GM18858 (cell line): ENCODE measurements around the gene UBA3.

Experiments
- ATAC-seq: cut with Tn5 transposase; IDR thresholded peaks from one replicate; pipeline ENCODE4 v1.9.1; 2021; ENCODE audit not compliant: unreplicated experiment

Gene UBA3

GRCh38 chr3:69099576-69099975 lies 19.4 kb upstream of the UBA3 start:
- ATAC-seq, result no peak

- ATAC-seq, result no peak
Observed at GRCh38 chr3:69097407-69098086, 17.4 kb upstream of the UBA3 start.

- no peak for ATAC-seq
Observed at GRCh38 chr3:69096299-69096698, 16.1 kb upstream of the UBA3 start.

GRCh38 chr3:69095636-69096035 lies 15.5 kb upstream of the UBA3 start:
- ATAC-seq, result no peak

- no peak for ATAC-seq
Observed at GRCh38 chr3:69094467-69095205, 14.5 kb upstream of the UBA3 start.

GRCh38 chr3:69092030-69092516 lies 11.9 kb upstream of the UBA3 start:
- ATAC-seq, result peak; percentile 77

GRCh38 chr3:69091389-69092029 lies 11.3 kb upstream of the UBA3 start:
- ATAC-seq, result no peak

GRCh38 chr3:69090021-69090420 lies 9.9 kb upstream of the UBA3 start:
- ATAC-seq, result no peak

GRCh38 chr3:69088063-69088462 lies 7.9 kb upstream of the UBA3 start:
- ATAC-seq, result peak; percentile 23

GRCh38 chr3:69087030-69087791 lies 7.0 kb upstream of the UBA3 start:
- ATAC-seq, result no peak

GRCh38 chr3:69085833-69086722 lies 5.9 kb upstream of the UBA3 start:
- no peak for ATAC-seq

- ATAC-seq, result no peak
Observed at GRCh38 chr3:69085168-69085832, 5.1 kb upstream of the UBA3 start.

GRCh38 chr3:69084326-69085167 lies 4.4 kb upstream of the UBA3 start, which contains the start of gene ARL6IP5:
ARL6IP5 (plus strand) TSS chr3:69084937; CDS start chr3:69085048, 111 bp downstream.
- peak; percentile 41 for ATAC-seq

- peak; percentile 66 for ATAC-seq
Observed at GRCh38 chr3:69082805-69083204, 2.6 kb upstream of the UBA3 start.

- ATAC-seq, result no peak
Observed at GRCh38 chr3:69082361-69082760, 2.2 kb upstream of the UBA3 start.

GRCh38 chr3:69081583-69082262 lies 1.6 kb upstream of the UBA3 start:
- peak; percentile 14 for ATAC-seq

GRCh38 chr3:69079269-69080159 lies 651 bp downstream of the UBA3 start:
- no peak for ATAC-seq
